Neural progenitor cell (in vitro differentiated cells): Measurements from ENCODE around the gene CYLD. TPM values are rescaled to one million over a fixed set of nuclear protein-coding genes. Genes with fewer than 3 reads are reported as not detected.

ENCODE experiments used
- DNase-seq: peaks from one replicate; pipeline ENCODE4 v3.0.0-alpha.2; 2016; ENCODE audit warnings: low spot score
- H2AFZ ChIP-seq: fragments of 200-600 bp; sonication (generic); replicated peaks from 2 replicates; pipeline ENCODE4 v1.6.1; 2016; ENCODE audit warnings: antibody characterized with exemption
- H3F3A ChIP-seq: fragments of 200-600 bp; sonication (generic); 2 replicates; pipeline ENCODE4 v1.6.1; 2016; ENCODE audit warnings: antibody characterized with exemption, low read depth
- H3K27ac ChIP-seq: fragments of 200-600 bp; sonication (generic); 2 replicates; pipeline ENCODE4 v1.5.1; 2016; ENCODE audit warnings: mild to moderate bottlenecking
- H3K27me3 ChIP-seq: fragments of 200-600 bp; sonication (generic); 2 replicates; pipeline ENCODE4 v1.6.1; 2016; ENCODE audit warnings: mild to moderate bottlenecking, moderate library complexity
- H3K36me3 ChIP-seq: fragments of 200-600 bp; sonication (generic); 2 replicates; pipeline ENCODE4 v1.5.1; 2016
- H3K4me1 ChIP-seq: fragments of 200-600 bp; sonication (generic); 2 replicates; pipeline ENCODE4 v1.6.1; 2016; ENCODE audit warnings: mixed run types
- H3K4me2 ChIP-seq: fragments of 200-600 bp; sonication (generic); 2 replicates; pipeline ENCODE4 v1.6.1; 2016
- H3K4me3 ChIP-seq: fragments of 200-600 bp; sonication (generic); 2 replicates; pipeline ENCODE4 v1.5.1; 2016
- H3K79me2 ChIP-seq: fragments of 200-600 bp; sonication (generic); 2 replicates; pipeline ENCODE4 v1.6.1; 2016; ENCODE audit warnings: low read depth
- H3K9ac ChIP-seq: fragments of 200-600 bp; sonication (generic); 2 replicates; pipeline ENCODE4 v1.6.1; 2016
- H3K9me3 ChIP-seq: fragments of 200-600 bp; sonication (generic); 2 replicates; pipeline ENCODE4 v1.5.1; 2016; ENCODE audit warnings: low read depth
- H4K20me1 ChIP-seq: fragments of 200-600 bp; sonication (generic); 2 replicates; pipeline ENCODE4 v1.6.1; 2016; ENCODE audit warnings: low read depth
- H3K27ac Mint-ChIP-seq: 3 replicates; pipeline ENCODE4 v1.8.0; 2021; ENCODE audit warnings: mixed read lengths
- H3K27me3 Mint-ChIP-seq: 2 replicates; pipeline ENCODE4 v1.8.0; 2022; ENCODE audit warnings: low read depth, mild to moderate bottlenecking, inconsistent platforms, moderate library complexity, mixed read lengths; ENCODE audit not compliant: insufficient read depth
- H3K36me3 Mint-ChIP-seq: 3 replicates; pipeline ENCODE4 v1.8.0; 2021; ENCODE audit warnings: mixed read lengths
- H3K4me1 Mint-ChIP-seq: 3 replicates; pipeline ENCODE4 v1.8.0; 2021; ENCODE audit warnings: mixed read lengths
- H3K4me3 Mint-ChIP-seq: 3 replicates; pipeline ENCODE4 v1.8.0; 2021; ENCODE audit warnings: mild to moderate bottlenecking, moderate library complexity, mixed read lengths
- H3K9me3 Mint-ChIP-seq: 3 replicates; pipeline ENCODE4 v1.8.0; 2020; ENCODE audit warnings: mixed read lengths
- EZH2 ChIP-seq: fragments of 200-600 bp; sonication (generic); IDR thresholded peaks from 2 replicates; pipeline ENCODE4 v1.6.1; 2017; ENCODE audit warnings: antibody characterized with exemption, mild to moderate bottlenecking, moderate library complexity
- EZH2phosphoT487 ChIP-seq: fragments of 200-600 bp; sonication (generic); IDR thresholded peaks from 2 replicates; pipeline ENCODE4 v1.6.1; 2017; ENCODE audit warnings: antibody characterized with exemption
- total RNA-seq: library from RNA; depleted of rRNA; stranded (reverse); fragments of >200 nt; gene quantifications from 2 replicates; pipeline ENCODE4 v1.2.3, GENCODE V29; 2015; ENCODE audit warnings: low replicate concordance
- TF ChIP-seq, protein P1 (sequence below): fragments of 200-600 bp; sonication (generic); IDR thresholded peaks from 2 replicates; pipeline ENCODE4 v1.5.1; 2017; ENCODE audit warnings: antibody characterized with exemption, mild to moderate bottlenecking

Gene CYLD
- total RNA-seq, 1 donor from 2014 or later = 22.0 TPM

GRCh38 chr16:50731989-50732832, 9.7 kb upstream of the CYLD start:
- Histone ChIP-seq H3F3A (no peaks in the 10 kb centered on the region), H3K27me3 (peaks cover 2% of the 10 kb centered on the region), H3K79me2 (no peaks in the 10 kb centered on the region), H2AFZ (peak overlapping the region; percentile 20), H3K27ac (no peak overlapping the region), H3K36me3 (no peaks in the 10 kb centered on the region), H4K20me1 (no peaks in the 10 kb centered on the region), H3K4me3 (no peak overlapping the region), H3K4me2 (no peak overlapping the region), H3K4me1 (peaks cover 4% of the 10 kb centered on the region), H3K9me3 (no peaks in the 10 kb centered on the region), H3K9ac (no peak overlapping the region)
- Mint-ChIP-seq H3K36me3 (no peaks in the 10 kb centered on the region), H3K27ac (peak overlapping the region; percentile 21), H3K4me1 (peaks cover 11% of the 10 kb centered on the region), H3K4me3 (no peak overlapping the region), H3K27me3 (peaks cover 10% of the 10 kb centered on the region), H3K9me3 (no peaks in the 10 kb centered on the region)
- TF ChIP-seq EZH2 (no peak), EZH2phosphoT487 (no peak)
- TF ChIP-seq, protein P1, sequence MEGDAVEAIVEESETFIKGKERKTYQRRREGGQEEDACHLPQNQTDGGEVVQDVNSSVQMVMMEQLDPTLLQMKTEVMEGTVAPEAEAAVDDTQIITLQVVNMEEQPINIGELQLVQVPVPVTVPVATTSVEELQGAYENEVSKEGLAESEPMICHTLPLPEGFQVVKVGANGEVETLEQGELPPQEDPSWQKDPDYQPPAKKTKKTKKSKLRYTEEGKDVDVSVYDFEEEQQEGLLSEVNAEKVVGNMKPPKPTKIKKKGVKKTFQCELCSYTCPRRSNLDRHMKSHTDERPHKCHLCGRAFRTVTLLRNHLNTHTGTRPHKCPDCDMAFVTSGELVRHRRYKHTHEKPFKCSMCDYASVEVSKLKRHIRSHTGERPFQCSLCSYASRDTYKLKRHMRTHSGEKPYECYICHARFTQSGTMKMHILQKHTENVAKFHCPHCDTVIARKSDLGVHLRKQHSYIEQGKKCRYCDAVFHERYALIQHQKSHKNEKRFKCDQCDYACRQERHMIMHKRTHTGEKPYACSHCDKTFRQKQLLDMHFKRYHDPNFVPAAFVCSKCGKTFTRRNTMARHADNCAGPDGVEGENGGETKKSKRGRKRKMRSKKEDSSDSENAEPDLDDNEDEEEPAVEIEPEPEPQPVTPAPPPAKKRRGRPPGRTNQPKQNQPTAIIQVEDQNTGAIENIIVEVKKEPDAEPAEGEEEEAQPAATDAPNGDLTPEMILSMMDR = no peak
- DNase-seq = no peak

- no peaks in the 10 kb centered on the region for H4K20me1 ChIP-seq
- TF ChIP-seq, protein P1 = no peak
- TF ChIP-seq EZH2 (no peak), EZH2phosphoT487 (no peak)
- Mint-ChIP-seq H3K27ac (no peak overlapping the region), H3K4me1 (peaks cover 11% of the 10 kb centered on the region), H3K9me3 (no peaks in the 10 kb centered on the region), H3K27me3 (peaks cover 7% of the 10 kb centered on the region), H3K36me3 (no peaks in the 10 kb centered on the region), H3K4me3 (no peak overlapping the region)
- no peak overlapping the region for H2AFZ ChIP-seq
- H3K9me3 ChIP-seq = no peaks in the 10 kb centered on the region
- peaks cover 4% of the 10 kb centered on the region for H3K4me1 ChIP-seq
- H3K79me2 ChIP-seq = no peaks in the 10 kb centered on the region
- H3F3A ChIP-seq = no peaks in the 10 kb centered on the region
- H3K4me3 ChIP-seq = no peak overlapping the region
- H3K27ac ChIP-seq = no peak overlapping the region
- no peak for DNase-seq
- no peaks in the 10 kb centered on the region for H3K36me3 ChIP-seq
- no peak overlapping the region for H3K9ac ChIP-seq
- peaks cover 7% of the 10 kb centered on the region for H3K27me3 ChIP-seq
- H3K4me2 ChIP-seq = no peak overlapping the region
These were observed 8.4 kb upstream of the CYLD start for GRCh38 chr16:50733468-50733867.

DNA sequence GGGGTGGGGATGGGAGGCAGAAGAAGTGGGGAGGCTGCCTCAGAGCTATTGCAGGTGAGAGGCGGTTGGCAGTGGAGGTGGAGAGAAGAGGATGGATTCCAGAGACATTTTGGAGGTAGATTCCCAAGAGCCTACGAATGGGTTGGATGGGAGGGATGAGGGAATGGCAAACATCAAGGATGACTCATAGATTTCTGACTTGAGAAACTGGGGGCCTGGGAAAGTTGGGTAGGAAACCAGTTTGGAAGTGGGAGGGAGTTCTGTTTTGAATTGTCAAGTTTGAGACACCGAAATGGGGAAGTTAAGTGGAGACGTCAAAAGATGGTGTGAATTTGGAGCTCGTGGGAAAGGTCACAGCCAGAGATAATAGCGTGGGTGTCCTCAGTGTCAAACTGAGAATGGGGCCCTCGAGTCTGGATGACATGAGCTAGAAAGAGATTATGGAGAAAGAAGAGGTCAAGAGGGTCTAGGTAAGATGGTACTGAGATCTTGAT, 6.2 kb upstream of the CYLD start:
- Mint-ChIP-seq H3K27ac (no peak overlapping the region), H3K4me3 (no peak overlapping the region), H3K27me3 (peaks cover 11% of the 10 kb centered on the region), H3K9me3 (no peaks in the 10 kb centered on the region), H3K36me3 (no peaks in the 10 kb centered on the region), H3K4me1 (peaks cover 11% of the 10 kb centered on the region)
- Histone ChIP-seq H3F3A (no peaks in the 10 kb centered on the region), H3K9me3 (no peaks in the 10 kb centered on the region), H3K9ac (no peak overlapping the region), H3K36me3 (no peaks in the 10 kb centered on the region), H3K4me1 (peaks cover 4% of the 10 kb centered on the region), H3K4me2 (no peak overlapping the region), H3K27ac (no peak overlapping the region), H3K27me3 (peaks cover 7% of the 10 kb centered on the region), H3K4me3 (no peak overlapping the region), H3K79me2 (no peaks in the 10 kb centered on the region), H4K20me1 (no peaks in the 10 kb centered on the region), H2AFZ (no peak overlapping the region)
- TF ChIP-seq, protein P1 = no peak
- TF ChIP-seq EZH2phosphoT487 (no peak), EZH2 (no peak)
- no peak for DNase-seq
